CD4-positive, alpha-beta T cell treated with Interleukin-6 at 100 ng/mL for 8 hours (primary cell): ENCODE data around the gene KIN.
A peak's percentile ranks its signal among the peaks of the same experiment; 100 is the strongest.
"Not testable (repeated sequence)": the region's sequence is repeated elsewhere in the genome, so short reads cannot be mapped to it uniquely, and the experiment has no call there.

Experiments
- DNase-seq: peaks from one replicate; pipeline ENCODE4 v3.0.0-alpha.2; 2020; ENCODE audit warnings: mixed read lengths, low spot score

Gene KIN

GRCh38 chr10:7794251-7795026 is 6.6 kb upstream of the KIN start:
- DNase-seq = no peak

GRCh38 chr10:7792541-7792940 is 4.7 kb upstream of the KIN start:
- no peak for DNase-seq

GRCh38 chr10:7789390-7789789 is 1.6 kb upstream of the KIN start:
- DNase-seq = no peak

GRCh38 chr10:7788639-7789286 is 970 bp upstream of the KIN start:
- no peak for DNase-seq

GRCh38 chr10:7787150-7787856 is 490 bp downstream of the KIN start:
- DNase-seq = no peak

GRCh38 chr10:7786430-7786829 is 1.4 kb downstream of the KIN start:
- DNase-seq = no peak

GRCh38 chr10:7782194-7782593 is 5.6 kb downstream of the KIN start:
- not testable (repeated sequence) for DNase-seq

- no peak for DNase-seq
Observed at GRCh38 chr10:7776777-7777176, 11.0 kb downstream of the KIN start.

- no peak for DNase-seq
Observed at GRCh38 chr10:7773845-7774801, 13.7 kb downstream of the KIN start.

- DNase-seq = no peak
Observed at GRCh38 chr10:7768417-7768816, 19.4 kb downstream of the KIN start.

GRCh38 chr10:7767209-7767608 is 20.6 kb downstream of the KIN start:
- DNase-seq = no peak

- DNase-seq = no peak
Observed at GRCh38 chr10:7766241-7766640, 21.6 kb downstream of the KIN start.

GRCh38 chr10:7763929-7764328 is 23.9 kb downstream of the KIN start:
- no peak for DNase-seq

GRCh38 chr10:7756360-7756992 is 31.3 kb downstream of the KIN start:
- DNase-seq = peak; percentile 3

GRCh38 chr10:7755103-7755502 is 32.7 kb downstream of the KIN start:
- no peak for DNase-seq

GRCh38 chr10:7752251-7752650 is 35.5 kb downstream of the KIN start:
- no peak for DNase-seq

GRCh38 chr10:7750222-7750621 is 37.6 kb downstream of the KIN start:
- no peak for DNase-seq

GRCh38 chr10:7748637-7749036 is 39.2 kb downstream of the KIN start:
- not testable (repeated sequence) for DNase-seq

- no peak for DNase-seq
Observed at GRCh38 chr10:7744307-7744706, 43.5 kb downstream of the KIN start.

- DNase-seq = no peak
Observed at GRCh38 chr10:7738536-7739407, 49.0 kb downstream of the KIN start.
